HCT116 (cell line): Measurements from ENCODE around the gene IL18BP. TPM values are rescaled to one million over a fixed set of nuclear protein-coding genes. Genes with fewer than 3 reads are reported as not detected.

Source experiments
- ATAC-seq: fragments of 200-7000 bp; cut with Tn5 transposase; 2 replicates; pipeline ENCODE4 v1.9.1; 2020; ENCODE audit warnings: mild to moderate bottlenecking, moderate library complexity
- BruUV-seq: library from RNA; stranded (reverse); fragments of 400-500 nt; replicated peaks from 2 replicates; lab custom pipeline; 2021; lab: Mats Ljungman, UMichigan
- CTCF ChIA-PET: fragments of 300-600 bp; sonication (Branson Sonifier 250); formaldehyde crosslinking; loops from one replicate; lab custom pipeline; 2021; ENCODE audit warnings: antibody characterized with exemption; lab: Charles Lee
- POLR2A ChIA-PET: fragments of 300-600, 350-600 bp; sonication (Branson Sonifier 250); formaldehyde crosslinking; loops from one replicate; lab custom pipeline; 2021; ENCODE audit warnings: antibody characterized with exemption; lab: Charles Lee
- RAD21 ChIA-PET, 2 experiments: fragments of 300-600 bp; sonication (Branson Sonifier 250); formaldehyde crosslinking; loops; one replicate each; lab custom pipeline; 2023; ENCODE audit warnings: low total read pairs in 2 of 2; ENCODE audit not compliant: uncharacterized antibody in 2 of 2, unreplicated experiment in 2 of 2, low non-redundant PET in 1 of 2; lab: Charles Lee
- DNase-seq: peaks from one replicate; pipeline ENCODE4 v3.0.0-alpha.2; 2010; ENCODE audit warnings: low read depth, low spot score
- H2AFZ ChIP-seq: fragments of 200-600 bp; shearing (Covaris generic), sonication (generic); 2 replicates; pipeline ENCODE4 v1.6.1; 2017; ENCODE audit warnings: low read depth, mixed run types, mixed read lengths, antibody characterized with exemption, low read length; ENCODE audit not compliant: poor library complexity, severe bottlenecking
- H3K27ac ChIP-seq: 2 replicates; pipeline ENCODE4 v1.5.1; 2012; ENCODE audit warnings: low read depth, low read length
- H3K27me3 ChIP-seq: fragments of 200-600 bp; sonication (generic); 2 replicates; pipeline ENCODE4 v1.6.1; 2016; ENCODE audit warnings: mixed run types, low read length, mixed read lengths; ENCODE audit not compliant: insufficient read depth
- H3K36me3 ChIP-seq, 2 experiments: fragments of 200-500 bp in 1 of 2; fragments of 200-600 bp in 1 of 2; sonication (Bioruptor generic) in 1 of 2; sonication (generic) in 1 of 2; 2 replicates each; pipeline versions ENCODE4 v1.5.1 to v1.6.1; 2014 to 2016; ENCODE audit warnings: low read length in 2 of 2, inconsistent platforms in 1 of 2, mixed read lengths in 1 of 2, mixed run types in 1 of 2; ENCODE audit not compliant: insufficient read depth in 2 of 2, control insufficient read depth in 1 of 2
- H3K4me1 ChIP-seq, 2 experiments: fragments of 200-600 bp in 1 of 2; sonication (generic) in 1 of 2; 2 replicates each; pipeline versions ENCODE4 v1.5.1 to v1.6.1; 2012 to 2017; ENCODE audit warnings: low read length in 2 of 2, inconsistent platforms in 1 of 2, mild to moderate bottlenecking in 1 of 2, mixed read lengths in 1 of 2, mixed run types in 1 of 2, moderate library complexity in 1 of 2; ENCODE audit not compliant: insufficient read depth in 2 of 2, control insufficient read depth in 1 of 2
- H3K4me2 ChIP-seq: fragments of 200-600 bp; sonication (generic); 2 replicates; pipeline ENCODE4 v1.6.1; 2017; ENCODE audit warnings: mixed run types, low read length, mixed read lengths
- H3K4me3 ChIP-seq, 2 experiments: fragments of 200-600 bp in 1 of 2; sonication (generic) in 1 of 2; replicated peaks in 1 of 2; 2 replicates each; pipeline ENCODE4 v1.5.1; 2011 to 2016; ENCODE audit warnings: low read length in 2 of 2, control low read depth in 1 of 2, low read depth in 1 of 2, mild to moderate bottlenecking in 1 of 2, mixed read lengths in 1 of 2, mixed run types in 1 of 2
- H3K79me2 ChIP-seq: fragments of 200-600 bp; sonication (generic); 2 replicates; pipeline ENCODE4 v1.6.1; 2017; ENCODE audit warnings: mild to moderate bottlenecking, mixed run types, low read length, moderate library complexity, mixed read lengths; ENCODE audit not compliant: insufficient read depth
- H3K9ac ChIP-seq: fragments of 200-600 bp; sonication (generic); 2 replicates; pipeline ENCODE4 v1.6.1; 2016; ENCODE audit warnings: low read length, mixed read lengths
- H3K9me2 ChIP-seq: fragments of 200-600 bp; sonication (generic), shearing (Covaris generic); 2 replicates; pipeline ENCODE4 v1.6.1; 2017; ENCODE audit warnings: mixed run types, mild to moderate bottlenecking, moderate library complexity; ENCODE audit not compliant: insufficient read depth
- H3K9me3 ChIP-seq, 2 experiments: fragments of 200-500 bp in 1 of 2; fragments of 200-600 bp in 1 of 2; sonication (Bioruptor generic) in 1 of 2; sonication (generic) in 1 of 2; 2 replicates each; pipeline ENCODE4 v1.6.1; 2014 to 2017; ENCODE audit warnings: low read length in 2 of 2, mixed read lengths in 2 of 2, inconsistent platforms in 1 of 2, low read depth in 1 of 2, mild to moderate bottlenecking in 1 of 2, mixed run types in 1 of 2, moderate library complexity in 1 of 2; ENCODE audit not compliant: control insufficient read depth in 1 of 2, insufficient read depth in 1 of 2
- H4K20me1 ChIP-seq: fragments of 200-600 bp; sonication (generic), shearing (Covaris generic); 2 replicates; pipeline ENCODE4 v1.6.1; 2017; ENCODE audit warnings: mixed run types, mild to moderate bottlenecking, moderate library complexity; ENCODE audit not compliant: insufficient read depth
- CBX3 ChIP-seq: IDR thresholded peaks from 2 replicates; pipeline ENCODE4 v1.6.1; 2012; ENCODE audit warnings: low read depth
- CEBPB ChIP-seq: IDR thresholded peaks from 2 replicates; pipeline ENCODE4 v1.6.1; 2012; ENCODE audit warnings: low read depth
- EGR1 ChIP-seq: IDR thresholded peaks from 2 replicates; pipeline ENCODE4 v1.6.1; 2012; ENCODE audit warnings: low read depth
- ELF1 ChIP-seq: IDR thresholded peaks from 2 replicates; pipeline ENCODE4 v1.6.1; 2012; ENCODE audit warnings: low read depth, borderline replicate concordance
- EZH2phosphoT487 ChIP-seq: fragments of 200-600 bp; IDR thresholded peaks from 2 replicates; pipeline ENCODE4 v1.6.1; 2018; ENCODE audit warnings: antibody characterized with exemption, borderline replicate concordance
- FOSL1 ChIP-seq: IDR thresholded peaks from 2 replicates; pipeline ENCODE4 v1.6.1; 2012; ENCODE audit warnings: low read depth
- MAX ChIP-seq: IDR thresholded peaks from 2 replicates; pipeline ENCODE4 v1.6.1; 2012
- POLR2A ChIP-seq: IDR thresholded peaks from 2 replicates; pipeline ENCODE4 v1.7.0; 2011; ENCODE audit warnings: borderline replicate concordance; ENCODE audit not compliant: insufficient read depth, insufficient read length; ENCODE audit errors: extremely low read depth
- SRF ChIP-seq: IDR thresholded peaks from 2 replicates; pipeline ENCODE4 v1.6.1; 2012; ENCODE audit warnings: low read depth
- YY1 ChIP-seq: IDR thresholded peaks from 2 replicates; pipeline ENCODE4 v1.6.1; 2011; ENCODE audit warnings: low read length, low read depth, moderate library complexity, mild to moderate bottlenecking; ENCODE audit not compliant: insufficient replicate concordance; ENCODE audit errors: extremely low read depth
- ZFX ChIP-seq: fragments of 450-650 bp; IDR thresholded peaks from 2 replicates; pipeline ENCODE4 v1.6.1; 2017
- intact Hi-C: fragments of 100-400 bp; cut with micrococcal nuclease; formaldehyde crosslinking; loops from 2 replicates; pipeline ENCODE4 v1.10.0; 2022
- total RNA-seq: library from RNA; stranded (reverse); gene quantifications from one replicate; pipeline ENCODE4 v1.2.1, GENCODE V29; 2021; ENCODE audit not compliant: unreplicated experiment
- TF ChIP-seq, protein P1 (sequence below): IDR thresholded peaks from 2 replicates; pipeline ENCODE4 v1.6.1; 2012

The IL18BP gene
- total RNA-seq, 1 experiment from 2014 or later: 9.8 TPM

- H3K9ac ChIP-seq: no peak overlapping the region
- peaks cover 81% of the 10 kb centered on the region for H3K79me2 ChIP-seq
- no peak for ATAC-seq
- TF ChIP-seq ZFX: no peak
- TF ChIP-seq MAX: no peak
- TF ChIP-seq YY1: no peak
- BruUV-seq: no TSS peak
- H4K20me1 ChIP-seq: no peaks in the 10 kb centered on the region
- H3K36me3 ChIP-seq: 0 out of 4 replicates have a peak, but pooled peaks cover 0 to 3% of the 10 kb centered on the region in 2 experiments
- peaks cover 10 to 29% of the 10 kb centered on the region in 2 experiments; a peak in 3 of 4 replicates for H3K4me1 ChIP-seq
- intact Hi-C loops: no loop called here
- ChIA-PET RAD21 (no interaction called here), POLR2A (no interaction called here), CTCF (no interaction called here)
- DNase-seq: no peak
- no peak overlapping the region for H3K27ac ChIP-seq
- no peaks in the 10 kb centered on the region for H3K9me3 ChIP-seq
- H3K9me2 ChIP-seq: no peaks in the 10 kb centered on the region
- H3K4me3 ChIP-seq: no peak overlapping the region
- H2AFZ ChIP-seq: no peak overlapping the region
- H3K4me2 ChIP-seq: no peak overlapping the region
- no peaks in the 10 kb centered on the region for H3K27me3 ChIP-seq
Measured at GRCh38 chr11:72045849-72046248, 47.1 kb downstream of the IL18BP start.

DNA sequence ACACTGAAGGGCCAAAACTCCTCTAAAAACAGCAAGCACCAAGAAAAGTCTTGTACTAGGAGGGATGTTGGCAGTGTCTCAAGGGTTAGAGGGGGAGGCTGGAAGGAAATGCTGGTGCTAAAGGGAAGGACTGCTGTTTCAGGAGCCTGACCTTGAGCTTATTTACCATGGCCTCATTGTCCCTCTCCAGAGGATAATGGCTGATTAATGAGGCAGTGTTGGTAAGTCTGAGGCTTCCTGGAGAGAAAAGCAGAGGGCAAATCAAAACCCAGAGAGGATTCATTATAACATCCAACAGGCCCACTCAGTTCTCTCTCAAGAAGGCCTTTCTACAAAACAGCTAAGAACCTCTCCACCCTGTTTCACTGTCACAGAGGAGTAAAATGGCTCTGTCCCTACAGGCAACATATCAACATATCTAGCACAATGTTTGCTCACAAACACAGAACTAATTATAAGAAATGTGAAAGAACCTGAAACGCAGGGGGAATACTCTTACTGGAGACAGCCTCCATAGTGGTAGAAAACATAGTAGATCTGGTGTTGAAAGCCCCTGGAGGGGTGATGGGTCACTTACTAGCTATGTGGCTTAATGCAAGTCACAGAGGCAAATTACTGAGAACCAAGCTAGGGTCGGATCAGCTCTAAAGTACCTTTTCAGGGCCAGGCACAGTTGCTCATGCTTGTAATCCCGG lies 50.2 kb downstream of the IL18BP start:
- Histone ChIP-seq H3K4me3 (no peak overlapping the region), H3K27me3 (no peaks in the 10 kb centered on the region), H2AFZ (no peak overlapping the region), H3K36me3 (0 out of 4 replicates have a peak, but pooled peaks cover 0 to 3% of the 10 kb centered on the region in 2 experiments), H3K9me2 (no peaks in the 10 kb centered on the region), H3K27ac (no peak overlapping the region), H3K9me3 (no peaks in the 10 kb centered on the region), H3K9ac (no peak overlapping the region), H3K4me2 (no peak overlapping the region), H3K4me1 (no peaks in the 10 kb centered on the region; a peak in 1 of 4 replicates), H4K20me1 (no peaks in the 10 kb centered on the region), H3K79me2 (peaks cover 73% of the 10 kb centered on the region)
- ChIA-PET POLR2A (no interaction called here), CTCF (interaction anchor here (0.7 to 1.0 kb wide), 2 partner anchors 15 to 17 kb away, joined by 4 to 5 read pairs; no protein-coding TSS in a partner anchor), RAD21 (no interaction called here)
- no TSS peak for BruUV-seq
- no peak for TF ChIP-seq CBX3
- no peak for TF ChIP-seq POLR2A
- no peak for TF ChIP-seq SRF
- no peak for TF ChIP-seq ZFX
- TF ChIP-seq, protein P1, sequence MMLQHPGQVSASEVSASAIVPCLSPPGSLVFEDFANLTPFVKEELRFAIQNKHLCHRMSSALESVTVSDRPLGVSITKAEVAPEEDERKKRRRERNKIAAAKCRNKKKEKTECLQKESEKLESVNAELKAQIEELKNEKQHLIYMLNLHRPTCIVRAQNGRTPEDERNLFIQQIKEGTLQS: no peak
- TF ChIP-seq CEBPB: no peak
- TF ChIP-seq FOSL1: no peak
- TF ChIP-seq YY1: no peak
- TF ChIP-seq EGR1: no peak
- no peak for TF ChIP-seq ELF1
- no peak for TF ChIP-seq EZH2phosphoT487
- DNase-seq: no peak
- intact Hi-C loops: no loop called here
- ATAC-seq: no peak

Other genes starting within 250 kb of the IL18BP start
- not detected for gene DEFB108B, start 165.7 kb upstream of the IL18BP start, total RNA-seq
- gene DEFB131B, start 120.5 kb upstream of the IL18BP start, total RNA-seq: not detected
- 7.5 TPM for gene XNDC1N, start 70.3 kb upstream of the IL18BP start, total RNA-seq
- gene RNF121, start 69.9 kb upstream of the IL18BP start, total RNA-seq: 24.5 TPM
- gene NUMA1, start 81.6 kb downstream of the IL18BP start, total RNA-seq: 133 TPM
- gene LRRC51, start 81.9 kb downstream of the IL18BP start, total RNA-seq: 10.8 TPM
- 63.9 TPM for gene LAMTOR1, start 104.4 kb downstream of the IL18BP start, total RNA-seq
- gene TOMT, start 107.0 kb downstream of the IL18BP start, total RNA-seq: not detected
- gene ANAPC15, start 113.8 kb downstream of the IL18BP start, total RNA-seq: 65.6 TPM
- not detected for gene FOLR3, start 136.8 kb downstream of the IL18BP start, total RNA-seq
- 4.8 TPM for gene FOLR1, start 193.2 kb downstream of the IL18BP start, total RNA-seq
- not detected for gene FOLR2, start 217.9 kb downstream of the IL18BP start, total RNA-seq
- 132 TPM for gene INPPL1, start 225.9 kb downstream of the IL18BP start, total RNA-seq
- gene PHOX2A, start 245.3 kb downstream of the IL18BP start, total RNA-seq: not detected